Measurements from ENCODE around the gene TKFC.

TKFC gene

DNA sequence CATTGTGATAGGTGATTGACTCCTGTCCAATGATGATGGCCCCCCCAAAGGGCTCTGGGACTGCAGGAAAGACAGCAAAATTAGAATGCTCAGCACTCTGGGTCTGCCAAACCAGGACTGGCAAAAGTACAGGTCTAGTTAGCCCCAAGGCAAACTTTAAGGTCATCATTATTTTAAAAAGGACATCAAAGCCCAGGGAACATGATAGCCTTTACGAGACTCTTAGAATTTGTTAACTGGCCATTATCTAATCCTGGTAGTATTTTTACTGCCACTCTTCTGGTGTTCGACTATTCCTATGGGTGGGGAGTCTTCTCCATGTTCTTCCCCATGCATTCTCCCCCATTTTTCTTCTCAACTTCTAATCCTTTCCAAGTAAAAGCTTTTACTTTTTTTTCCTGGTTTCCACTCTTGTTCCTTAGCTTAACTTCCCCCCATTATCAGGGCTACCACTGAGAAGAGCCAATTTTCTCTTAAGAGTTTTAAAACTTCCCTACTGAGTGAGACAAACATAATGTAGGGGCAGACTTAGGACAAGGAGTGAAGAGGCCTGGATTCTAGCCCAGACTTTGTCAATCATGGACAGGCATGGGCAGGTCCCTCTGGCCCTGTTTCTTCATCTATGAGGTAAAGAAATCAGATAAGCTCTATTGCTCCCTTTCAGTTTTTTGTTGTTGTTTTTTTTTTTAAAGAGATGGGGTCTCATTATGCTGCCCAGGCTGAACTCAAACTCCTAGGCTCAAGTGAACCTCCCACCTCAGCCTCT lies 7.2 kb upstream of the TKFC start:
- DNase-seq: no peak

DNA sequence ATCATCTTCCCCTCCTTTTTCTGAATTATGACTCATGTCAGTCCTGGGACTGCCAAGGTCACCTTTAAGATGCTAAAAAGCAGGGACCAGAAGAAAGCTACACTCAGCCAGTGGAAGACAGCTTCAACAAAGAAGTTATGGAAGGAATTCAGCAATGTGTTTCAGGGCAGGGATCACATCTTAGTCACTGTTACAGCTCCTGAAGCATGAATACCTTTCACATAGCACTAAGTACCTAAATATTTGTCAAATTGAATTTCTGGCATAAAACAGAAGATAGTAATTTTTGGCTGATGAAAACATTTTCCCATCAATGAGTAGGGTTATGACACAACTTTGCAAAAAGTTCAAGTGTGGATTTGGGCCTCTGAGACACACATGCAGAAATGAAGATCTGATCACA lies 5.4 kb upstream of the TKFC start:
- no peak for DNase-seq

DNA sequence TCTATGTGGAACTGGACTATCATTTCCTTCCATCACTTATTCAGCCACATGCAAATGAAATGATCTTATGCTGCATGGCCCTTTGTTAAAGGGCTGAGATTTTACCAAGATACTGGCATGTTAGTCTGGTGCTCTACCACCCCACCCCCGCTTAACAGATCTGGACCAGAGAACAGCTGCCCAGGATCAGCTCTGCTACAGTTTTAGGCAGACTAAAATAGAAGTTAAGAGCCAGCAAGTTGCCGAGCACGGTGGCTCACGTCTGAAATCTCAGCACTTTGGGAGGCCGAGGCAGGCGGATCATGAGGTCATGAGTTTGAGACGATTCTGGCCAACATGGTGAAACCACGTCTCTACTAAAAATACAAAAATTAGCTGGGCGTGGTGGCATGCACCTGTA lies 4.7 kb upstream of the TKFC start:
- no peak for DNase-seq

DNA sequence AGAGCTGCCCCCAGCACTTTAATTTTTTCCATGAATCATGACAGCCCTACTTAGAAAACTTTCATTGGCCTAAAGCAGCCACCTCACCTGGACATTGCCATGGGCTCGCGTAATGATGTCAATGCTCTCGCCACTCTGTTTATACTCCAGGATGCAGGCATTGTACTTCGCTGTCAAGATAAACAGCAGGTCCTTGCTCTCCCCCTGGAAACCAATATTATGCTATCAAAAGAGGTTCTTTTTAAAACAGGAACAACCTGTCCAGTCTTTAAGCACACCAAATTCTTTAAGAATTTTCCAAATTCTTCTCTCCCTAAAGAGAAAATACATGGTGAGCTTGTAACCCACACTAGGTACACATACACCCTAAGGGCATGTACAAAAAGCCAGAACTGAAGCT lies 3.2 kb upstream of the TKFC start:
- DNase-seq: no peak

DNA sequence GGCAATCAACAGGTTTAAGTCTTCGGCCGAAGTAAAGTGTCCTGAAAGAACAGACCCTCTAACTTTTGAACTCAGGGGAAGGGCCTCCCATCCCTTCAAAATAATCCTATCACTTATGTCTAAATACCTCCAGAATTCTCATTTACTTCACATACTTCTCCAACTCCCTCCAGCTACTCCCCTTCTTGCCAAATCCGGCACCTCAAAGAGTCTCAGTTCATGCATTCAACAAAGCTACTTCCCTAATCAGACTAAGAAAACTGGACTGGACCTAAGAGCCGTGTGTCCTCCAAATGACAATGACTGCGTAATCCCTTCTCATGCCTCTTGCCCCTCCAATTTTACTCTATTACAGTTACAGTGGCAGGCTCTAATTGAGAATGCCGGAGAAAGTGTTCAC lies 1.4 kb upstream of the TKFC start:
- DNase-seq: no peak

DNA sequence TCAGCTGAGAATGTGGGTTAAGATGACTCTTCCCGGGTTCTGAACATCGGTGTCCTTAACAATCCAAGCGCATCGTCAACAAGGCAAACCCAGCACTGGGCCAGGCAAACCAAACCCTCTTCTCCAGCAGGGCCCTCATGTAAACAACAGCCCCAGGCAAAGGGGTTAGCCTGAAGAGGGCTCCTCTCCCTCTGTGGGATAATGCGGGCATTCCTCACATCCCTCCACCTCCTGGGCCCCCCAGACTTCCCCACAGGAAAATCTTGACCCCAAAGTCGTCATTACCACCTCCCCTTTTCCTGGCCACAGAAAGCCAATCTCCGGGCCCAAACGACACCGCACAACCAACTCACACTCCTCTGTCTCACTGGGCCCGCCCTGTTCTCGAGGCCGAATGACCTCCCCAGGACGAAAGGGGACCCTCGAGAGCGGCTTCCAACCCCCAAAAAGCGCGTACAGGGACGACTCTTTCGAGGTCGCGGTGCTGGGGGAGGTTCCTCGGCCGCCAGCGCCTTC lies 689 bp upstream of the TKFC start:
- DNase-seq: no peak

DNA sequence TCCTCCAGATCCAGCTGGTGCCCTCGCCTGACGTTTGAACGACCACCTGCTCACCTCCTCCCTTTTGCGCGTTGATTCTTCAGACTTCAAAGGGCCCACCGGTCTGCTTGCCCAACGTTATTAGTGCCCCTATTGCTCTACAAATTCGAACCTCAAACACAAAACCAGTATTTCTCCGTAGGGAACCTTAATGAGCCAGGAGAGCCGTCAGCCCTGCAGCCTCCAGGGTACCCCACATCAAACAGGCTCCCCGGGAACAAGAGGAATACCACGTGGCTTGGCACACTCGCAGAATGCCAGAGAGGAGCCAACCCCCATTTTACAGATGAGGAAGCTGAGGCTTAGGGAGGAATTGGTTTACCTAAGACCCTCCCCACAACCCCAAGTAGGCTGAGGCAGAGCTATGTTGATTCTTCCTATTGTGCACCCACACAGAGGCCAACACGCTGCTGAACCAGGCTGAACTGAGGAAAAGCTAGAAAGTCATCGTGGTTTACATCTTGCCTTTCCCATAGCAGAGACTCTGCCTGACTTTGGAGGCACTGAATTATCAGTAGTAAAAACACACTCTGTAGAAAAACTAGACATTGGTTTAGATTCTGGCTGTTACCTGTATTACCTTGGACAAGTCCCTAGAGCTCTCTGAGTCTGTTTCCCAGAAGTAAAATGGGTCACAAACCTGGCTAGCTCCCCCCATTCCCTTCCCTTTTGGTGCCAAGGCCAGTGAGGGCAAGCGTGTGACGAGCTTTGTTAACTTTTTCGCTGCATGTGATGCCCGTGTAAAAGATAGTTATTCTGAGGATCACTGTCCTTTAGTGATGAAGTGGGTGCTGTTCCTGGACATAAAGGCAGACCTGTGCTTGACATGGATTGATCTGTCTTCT lies 764 bp downstream of the TKFC start:
- DNase-seq: no peak

DNA sequence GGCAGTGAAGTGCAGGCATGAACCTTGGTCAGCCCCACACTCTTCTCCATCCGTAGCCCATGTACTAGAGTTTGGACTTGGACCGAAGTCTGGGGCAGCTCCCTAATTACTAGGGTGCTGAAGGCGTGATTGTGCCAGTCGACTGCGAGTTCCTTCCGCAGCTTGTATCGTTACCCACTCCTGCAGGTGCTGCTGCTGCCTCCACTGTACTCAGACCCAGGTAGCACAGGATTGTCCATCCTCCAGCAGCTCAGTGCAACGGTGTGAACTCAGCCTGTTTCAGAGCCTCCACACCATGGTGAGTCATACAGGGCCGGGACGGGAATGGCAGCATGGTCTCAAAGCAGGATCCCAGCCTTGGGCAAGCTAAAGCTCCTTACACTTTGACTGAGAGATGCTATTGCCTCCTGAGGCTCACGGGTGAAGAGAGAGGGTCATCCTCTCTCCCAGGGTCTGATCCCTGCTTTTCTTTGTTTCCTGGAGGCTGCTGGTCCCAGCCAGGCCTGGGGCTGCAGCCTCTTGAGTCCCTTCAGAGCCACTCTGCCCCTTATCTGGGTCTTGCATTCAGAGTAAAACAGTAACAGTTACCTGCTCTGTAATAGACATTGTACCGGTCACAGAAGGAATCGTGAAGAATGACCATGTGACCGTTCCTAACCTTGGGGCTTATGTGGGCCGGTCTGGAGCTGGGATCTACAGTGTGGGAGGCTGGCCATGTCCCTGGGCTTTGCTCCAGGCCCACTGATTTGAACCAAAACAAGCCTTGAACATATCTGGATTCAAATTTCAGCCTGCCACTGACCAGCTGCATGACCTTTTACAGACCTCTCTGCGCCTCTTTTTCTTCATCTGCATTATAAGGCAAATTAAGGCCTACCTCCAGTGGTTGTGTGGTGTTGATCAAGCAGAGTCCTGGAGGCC lies 1.7 kb downstream of the TKFC start:
- peak; percentile 46 for DNase-seq

DNA sequence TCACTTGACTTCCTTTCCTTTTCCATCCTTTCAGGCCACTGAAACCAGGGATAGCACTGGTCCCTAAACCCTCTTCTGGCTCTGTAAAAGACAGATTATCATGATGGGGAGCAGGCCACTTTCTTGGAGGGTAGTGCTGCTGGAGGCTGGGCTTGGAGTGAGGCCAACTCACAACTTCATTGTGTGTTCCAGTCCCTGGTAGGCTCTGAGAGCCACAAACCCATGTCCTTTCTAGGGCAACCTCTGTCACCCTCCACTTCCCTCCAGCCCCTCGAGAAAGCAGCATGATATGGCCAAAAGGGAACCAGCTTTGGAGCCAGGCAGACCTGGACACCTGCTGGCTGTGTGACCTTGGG lies 2.3 kb downstream of the TKFC start:
- no peak for DNase-seq

DNA sequence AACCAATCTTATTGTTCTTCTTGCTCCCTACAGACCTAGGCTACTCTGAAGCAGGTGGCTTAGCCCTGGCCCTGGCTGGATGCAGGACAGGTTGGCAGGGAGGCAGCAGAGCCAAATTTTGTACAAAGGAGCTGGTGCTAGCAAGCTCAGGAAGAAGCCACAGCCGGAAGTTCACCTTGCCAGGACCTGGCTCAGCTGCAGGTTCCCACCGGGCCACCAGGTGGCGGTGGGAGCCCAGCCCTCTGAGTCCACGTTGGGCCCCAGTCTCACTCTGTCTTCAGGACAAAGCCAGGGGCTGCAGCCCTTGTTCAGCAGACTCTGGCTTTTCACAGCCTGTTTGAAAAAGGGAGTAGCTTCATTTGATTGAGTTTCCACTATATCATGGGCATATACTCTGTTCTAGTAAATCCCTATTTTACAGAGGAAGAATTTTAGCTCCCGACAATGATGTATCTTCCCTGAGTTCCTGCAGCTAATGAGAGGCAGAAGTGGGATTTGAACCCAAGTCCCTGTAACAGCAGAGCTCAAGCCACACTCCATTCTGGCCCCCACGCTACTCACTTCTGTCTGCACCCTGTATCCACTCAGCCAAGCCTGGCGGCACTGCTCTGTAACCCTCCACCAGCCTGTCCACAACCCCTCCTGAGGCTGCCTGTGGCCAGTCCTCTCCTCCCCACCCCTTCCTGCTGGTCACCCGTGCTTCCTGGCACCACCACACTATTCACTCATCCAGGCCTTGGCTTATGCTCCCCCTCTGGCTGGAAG lies 3.3 kb downstream of the TKFC start:
- DNase-seq: peak; percentile 62

DNA sequence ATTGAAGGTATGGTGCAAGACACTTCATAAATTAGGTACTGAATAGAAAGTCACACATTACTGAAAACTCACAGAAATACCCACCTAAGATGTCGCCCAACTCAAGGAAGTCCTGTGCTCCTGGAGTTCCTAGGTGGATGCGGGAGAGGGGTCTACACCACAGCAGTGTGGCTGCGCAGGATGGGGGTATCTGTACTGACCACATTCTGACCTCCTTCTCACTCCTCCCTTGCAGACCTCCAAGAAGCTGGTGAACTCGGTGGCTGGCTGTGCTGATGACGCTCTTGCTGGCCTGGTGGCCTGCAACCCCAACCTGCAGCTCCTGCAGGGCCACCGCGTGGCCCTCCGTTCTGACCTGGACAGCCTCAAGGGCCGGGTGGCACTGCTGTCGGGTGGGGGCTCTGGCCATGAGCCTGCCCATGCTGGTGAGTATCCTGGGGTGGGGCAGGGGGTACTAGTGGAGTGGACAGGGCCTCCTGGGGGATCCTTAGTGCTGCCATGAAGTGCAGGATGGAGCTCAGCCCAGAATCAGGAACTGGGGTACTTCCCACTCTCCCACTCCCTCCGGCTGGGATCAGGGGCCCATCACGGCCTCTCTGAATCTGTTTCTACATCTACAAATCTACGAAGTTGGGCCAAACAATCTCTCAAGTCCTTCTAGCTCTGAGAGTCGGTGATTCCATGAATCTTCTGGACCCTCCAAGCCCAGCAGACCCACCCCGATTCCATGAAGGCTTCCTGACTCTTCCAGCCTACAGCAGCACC lies 4.9 kb downstream of the TKFC start:
- DNase-seq: no peak

DNA sequence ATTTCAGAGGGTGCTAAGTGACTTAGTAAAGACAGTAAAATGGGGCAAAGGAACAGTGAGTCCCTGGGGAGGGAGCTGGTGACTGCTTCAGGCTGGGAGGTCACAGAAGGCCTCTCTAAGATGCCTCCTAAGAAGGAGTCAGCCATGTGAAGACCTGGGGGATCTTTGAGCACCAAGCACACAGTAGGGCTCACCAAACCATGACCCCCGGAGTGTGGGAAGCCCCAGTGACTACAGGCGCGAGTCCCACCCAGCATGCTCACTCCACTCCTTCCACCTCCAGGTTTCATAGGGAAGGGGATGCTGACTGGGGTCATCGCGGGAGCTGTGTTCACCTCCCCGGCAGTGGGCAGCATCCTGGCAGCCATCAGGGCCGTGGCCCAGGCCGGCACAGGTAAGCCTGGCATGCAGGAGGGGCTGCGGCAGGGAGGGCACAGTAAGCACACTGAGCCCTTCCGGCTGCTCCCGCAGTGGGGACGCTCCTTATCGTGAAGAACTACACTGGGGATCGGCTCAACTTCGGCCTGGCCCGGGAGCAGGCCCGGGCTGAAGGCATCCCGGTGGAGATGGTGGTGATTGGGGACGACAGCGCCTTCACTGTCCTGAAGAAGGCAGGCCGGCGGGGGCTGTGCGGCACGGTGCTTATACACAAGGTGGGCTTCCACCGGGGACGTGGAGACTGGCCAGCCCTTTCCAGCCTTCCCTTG lies 5.9 kb downstream of the TKFC start:
- DNase-seq: no peak

DNA sequence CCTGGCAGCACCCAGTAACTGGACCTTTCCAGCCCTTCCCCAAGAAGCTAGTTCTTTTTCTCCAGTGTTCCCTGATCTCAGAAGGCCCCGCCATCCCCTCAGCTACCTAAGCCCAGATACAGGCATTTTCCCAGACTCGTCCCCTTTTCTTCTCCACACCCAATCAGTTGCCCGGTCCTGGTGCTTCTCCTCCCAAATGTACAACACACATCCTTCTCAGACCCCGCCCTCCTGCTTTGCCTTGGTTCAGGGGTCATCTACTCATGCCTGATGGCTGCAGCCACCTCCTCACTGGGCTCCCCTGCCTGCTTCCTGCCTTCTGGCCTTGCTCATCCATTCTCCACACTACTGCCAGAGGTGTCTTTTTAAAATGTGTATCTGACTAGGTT lies 6.5 kb downstream of the TKFC start:
- DNase-seq: no peak

DNA sequence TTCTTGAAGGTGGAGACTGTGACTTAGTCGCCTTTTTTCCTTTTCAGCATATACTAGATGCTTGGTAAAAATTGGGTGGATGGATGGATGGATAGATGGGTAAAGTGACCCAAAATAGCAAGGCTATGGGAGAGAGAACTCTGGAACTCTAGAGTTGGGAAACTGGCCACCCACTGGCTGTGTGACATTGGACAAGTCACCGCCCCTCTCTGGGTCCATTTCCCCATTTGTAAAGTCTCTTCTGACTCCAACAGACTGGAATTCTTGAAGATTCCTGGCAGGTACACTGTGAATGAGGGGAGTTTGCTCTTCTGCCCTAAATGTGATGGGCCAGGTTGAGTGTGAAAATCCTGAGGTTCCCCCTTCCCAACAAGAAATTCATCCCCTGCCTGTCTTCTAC lies 8.0 kb downstream of the TKFC start:
- no peak for DNase-seq

DNA sequence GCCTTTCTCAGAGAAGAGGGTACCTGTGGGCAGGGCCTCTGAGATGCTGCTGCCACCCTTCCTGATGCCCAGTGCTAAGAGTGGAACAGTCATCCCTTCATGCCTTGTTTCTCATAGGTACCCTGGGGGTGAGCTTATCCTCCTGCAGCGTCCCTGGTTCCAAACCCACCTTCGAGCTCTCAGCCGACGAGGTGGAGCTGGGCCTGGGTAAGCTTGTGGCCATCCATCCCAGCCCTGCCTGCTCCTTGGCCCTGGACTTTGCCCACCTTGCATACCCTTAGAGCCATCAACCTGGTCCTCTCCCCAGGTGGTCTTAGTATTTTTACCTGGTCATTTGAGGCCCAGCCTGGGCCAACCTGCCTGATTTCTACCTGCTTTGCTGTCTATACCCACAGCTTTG lies 8.7 kb downstream of the TKFC start:
- no peak for DNase-seq

DNA sequence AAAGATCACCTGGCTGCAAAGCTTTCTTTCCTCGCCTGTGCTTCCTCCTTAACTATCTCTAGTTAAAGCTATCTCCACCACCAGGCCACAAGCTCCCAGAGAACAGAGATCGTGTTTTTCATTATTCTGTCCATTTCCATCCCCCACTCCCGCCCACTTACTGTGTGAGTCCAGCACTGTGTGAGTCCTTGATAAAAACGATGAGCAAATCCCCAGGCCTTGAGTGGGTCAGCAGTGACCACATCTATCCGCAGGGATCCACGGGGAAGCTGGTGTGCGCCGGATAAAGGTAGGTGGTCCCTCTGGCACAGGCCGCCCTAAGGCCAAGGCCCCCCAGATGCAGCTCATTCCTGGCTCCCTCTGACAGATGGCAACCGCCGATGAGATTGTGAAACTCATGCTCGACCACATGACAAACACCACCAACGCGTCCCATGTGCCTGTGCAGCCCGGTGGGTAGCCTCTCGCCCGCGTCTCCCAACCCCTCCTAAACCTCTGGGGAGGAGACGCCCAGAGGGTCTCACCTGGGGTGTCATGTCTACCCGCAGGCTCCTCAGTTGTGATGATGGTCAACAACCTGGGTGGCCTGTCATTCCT lies 9.3 kb downstream of the TKFC start:
- no peak for DNase-seq

DNA sequence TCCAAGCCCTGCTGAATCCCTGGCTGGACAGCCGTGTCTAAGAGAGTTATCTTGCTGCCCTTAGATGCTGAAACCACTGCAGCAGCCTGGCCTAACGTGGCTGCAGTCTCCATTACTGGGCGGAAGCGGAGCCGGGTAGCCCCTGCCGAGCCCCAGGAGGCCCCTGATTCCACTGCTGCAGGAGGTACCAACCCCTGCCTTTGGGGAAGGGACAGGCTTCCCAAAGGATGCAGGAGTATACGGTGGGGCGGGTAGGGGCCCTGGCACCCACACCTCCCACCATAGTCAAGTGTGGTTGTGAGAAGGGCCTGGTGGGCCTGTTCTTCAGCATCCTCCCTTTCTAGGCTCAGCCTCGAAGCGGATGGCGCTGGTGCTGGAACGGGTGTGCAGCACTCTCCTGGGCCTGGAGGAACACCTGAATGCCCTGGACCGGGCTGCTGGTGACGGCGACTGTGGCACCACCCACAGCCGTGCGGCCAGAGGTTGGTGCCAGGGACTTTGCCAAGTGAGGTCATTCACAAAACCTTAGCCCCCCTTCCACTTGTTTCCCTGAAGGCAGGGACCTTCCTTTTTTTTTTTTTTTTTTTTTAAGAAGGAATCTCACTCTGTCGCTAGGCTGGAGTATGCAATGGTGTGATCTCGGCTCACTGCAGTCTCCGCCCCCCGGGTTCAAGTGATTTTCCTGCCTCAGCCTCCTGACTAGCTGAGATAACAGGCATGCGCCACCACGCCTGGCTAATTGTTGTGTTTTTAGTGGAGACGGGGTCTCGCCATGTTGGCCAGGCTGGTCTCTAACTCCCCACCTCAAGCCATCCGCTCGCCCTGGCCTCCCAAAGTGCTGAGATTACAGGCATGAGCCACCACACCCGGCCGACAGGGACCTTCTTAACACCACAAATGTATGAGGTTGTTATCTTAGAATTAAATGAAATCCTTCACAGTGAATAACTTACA lies 11.0 kb downstream of the TKFC start:
- no peak for DNase-seq

DNA sequence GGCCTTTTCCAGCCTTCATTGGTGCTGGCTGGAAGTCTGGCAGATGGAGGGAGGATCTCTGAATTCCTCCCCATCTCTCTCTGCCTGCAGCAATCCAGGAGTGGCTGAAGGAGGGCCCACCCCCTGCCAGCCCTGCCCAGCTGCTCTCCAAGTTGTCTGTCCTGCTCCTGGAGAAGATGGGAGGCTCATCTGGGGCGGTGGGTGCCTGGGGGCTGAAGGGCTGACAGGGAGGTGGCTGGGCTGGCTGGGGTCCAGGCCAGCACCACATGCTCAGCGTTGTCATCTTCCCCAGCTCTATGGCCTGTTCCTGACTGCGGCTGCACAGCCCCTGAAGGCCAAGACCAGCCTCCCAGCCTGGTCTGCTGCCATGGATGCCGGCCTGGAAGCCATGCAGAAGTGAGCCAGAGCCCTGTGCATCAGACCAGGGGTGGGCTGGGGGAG lies 12.2 kb downstream of the TKFC start:
- peak; percentile 11 for DNase-seq
